Right lobe of liver (tissue), 6 donors: Measurements from ENCODE around the gene CARS1. TPM values are rescaled to one million over a fixed set of nuclear protein-coding genes. Genes with fewer than 3 reads are reported as not detected.

Experiments
- ATAC-seq, 4 donors: fragments of 200-7000 bp; cut with Tn5 transposase; one replicate each; pipeline ENCODE4 v1.9.1; 2020; ENCODE audit warnings: mild to moderate bottlenecking in 4 of 4, moderate library complexity in 4 of 4
- DNase-seq, 3 donors: peaks; one replicate each; pipeline ENCODE4 v3.0.0-alpha.2; 2020
- H3K27ac ChIP-seq, 3 donors: fragments of 200-600 bp; one replicate each; pipeline ENCODE4 v1.8.0; 2022
- H3K27me3 ChIP-seq, 2 donors: fragments of 200-600 bp; one replicate each; pipeline ENCODE4 v1.8.0; 2022
- H3K36me3 ChIP-seq, 4 donors: fragments of 200-600 bp; sonication (generic) in 1 of 4; one replicate each; pipeline versions ENCODE4 v1.5.1 to v1.8.0; 2017 to 2022; ENCODE audit warnings: control low read depth in 1 of 4
- H3K4me1 ChIP-seq, 4 donors: fragments of 200-600 bp; sonication (generic) in 1 of 4; one replicate each; pipeline versions ENCODE4 v1.5.1 to v1.8.0; 2017 to 2022; ENCODE audit warnings: control low read depth in 1 of 4
- H3K4me3 ChIP-seq, 3 donors: fragments of 200-600 bp; one replicate each; pipeline ENCODE4 v1.8.0; 2022
- H3K9me3 ChIP-seq, 4 donors: fragments of 200-600 bp; sonication (generic) in 1 of 4; one replicate each; pipeline versions ENCODE4 v1.5.1 to v1.8.0; 2017 to 2022; ENCODE audit warnings: control low read depth in 1 of 4
- POLR2A ChIP-seq: fragments of 450-650 bp; IDR thresholded peaks from one replicate; pipeline ENCODE4 v1.6.1; 2017; ENCODE audit warnings: antibody characterized with exemption, mild to moderate bottlenecking
- WGBS: methylation state at CpG from one replicate; pipeline ENCODE4 v1.1.6; 2018; ENCODE audit warnings: low coverage, low lambda C conversion rate; ENCODE audit not compliant: insufficient coverage; ENCODE audit errors: missing lambda C conversion rate; 5-methylcytosine and 5-hydroxymethylcytosine counted together
- intact Hi-C, 2 donors: fragments of 100-400 bp; cut with DNase I; formaldehyde crosslinking; loops; one replicate each; pipeline versions ENCODE4 v1.11.2 to v1.14.1; 2022
- total RNA-seq, 6 experiments: library from RNA; depleted of rRNA in 2 of 6; stranded (reverse); fragments of >200 nt in 2 of 6; fragmentation: NEBNext Ultra II Directional in 3 of 6; extraction: Animal tissue kit (Norgen Biotek cat#: 25700) in 3 of 6; gene quantifications; one replicate each; pipeline versions ENCODE4 v1.1.0 to v1.2.4, GENCODE V29; 2016 to 2023
- TF ChIP-seq, protein P1 (sequence below), 4 donors: fragments of 200-600 bp in 3 of 4; fragments of 450-650 bp in 1 of 4; IDR thresholded peaks; one replicate each; pipeline versions ENCODE4 v1.5.1 to v1.8.0; 2016 to 2022; ENCODE audit warnings: antibody characterized with exemption in 4 of 4, mild to moderate bottlenecking in 2 of 4
- donor health status: DM: no; HTN: yes; CAD: no.
- donor health status: DM: no; HTN: no; CAD: no.
- donor health status: DM: no; HTN: no; CAD: no.
- donor health status: DM: no; HTN: yes; CAD: no.
- donor health status: DM: no; HTN: yes; CAD: no.

The CARS1 gene
- total RNA-seq, 6 experiments from 2014 or later: 17.3 to 44.7 (median 22.7) TPM

DNA sequence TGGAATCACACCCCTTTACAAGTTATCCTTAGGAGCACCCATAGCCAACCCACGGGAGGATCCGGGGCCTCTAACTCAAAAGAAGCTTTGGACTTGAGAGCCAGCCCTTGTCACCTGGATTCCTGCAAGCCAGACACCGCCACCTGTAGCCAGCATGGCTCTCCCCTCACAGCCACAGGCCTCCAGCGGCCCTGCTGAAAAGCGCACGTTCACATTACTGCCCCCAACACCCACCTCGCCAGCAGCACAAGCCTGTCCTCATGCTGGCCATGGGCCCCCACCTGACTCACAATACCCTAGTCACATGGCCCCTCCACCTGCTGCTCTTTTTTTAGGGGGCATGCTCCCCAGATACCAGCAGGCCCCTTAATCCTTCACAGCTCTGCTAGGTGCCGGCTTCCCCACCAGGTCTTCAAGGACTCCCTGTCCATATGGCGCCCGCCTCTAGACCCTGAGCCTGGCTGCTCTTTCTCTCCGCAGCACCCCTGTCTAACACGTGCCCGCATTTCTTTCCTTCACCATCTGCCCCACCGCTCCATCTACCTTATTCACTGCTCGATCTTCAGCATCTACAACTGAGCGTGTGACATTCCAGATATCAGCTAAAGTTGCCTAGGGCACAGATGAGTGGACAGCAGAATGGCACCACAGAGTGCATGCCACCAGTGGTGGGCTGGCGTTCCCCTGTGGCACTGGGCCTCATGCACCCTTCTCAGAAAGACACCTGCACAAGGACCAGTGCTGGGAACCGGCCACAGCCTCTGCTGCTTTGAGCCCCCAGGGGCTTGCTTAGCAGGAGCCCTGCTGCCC lies 6.6 kb downstream of the CARS1 start:
- ATAC-seq (no peak), DNase-seq (no peak)
- Histone ChIP-seq H3K9me3 (no peaks in the 10 kb centered on the region), H3K4me3 (no peak overlapping the region), H3K27ac (no peak overlapping the region), H3K4me1 (peaks cover 0 to 2% (median 0%) of the 10 kb centered on the region in 4 donors), H3K36me3 (no peaks in the 10 kb centered on the region), H3K27me3 (no peaks in the 10 kb centered on the region)
- intact Hi-C loops: no loop called here
- 91% methylated on average over 9 of the region's 18 CpGs for WGBS
- no peak for TF ChIP-seq POLR2A
- TF ChIP-seq, protein P1, sequence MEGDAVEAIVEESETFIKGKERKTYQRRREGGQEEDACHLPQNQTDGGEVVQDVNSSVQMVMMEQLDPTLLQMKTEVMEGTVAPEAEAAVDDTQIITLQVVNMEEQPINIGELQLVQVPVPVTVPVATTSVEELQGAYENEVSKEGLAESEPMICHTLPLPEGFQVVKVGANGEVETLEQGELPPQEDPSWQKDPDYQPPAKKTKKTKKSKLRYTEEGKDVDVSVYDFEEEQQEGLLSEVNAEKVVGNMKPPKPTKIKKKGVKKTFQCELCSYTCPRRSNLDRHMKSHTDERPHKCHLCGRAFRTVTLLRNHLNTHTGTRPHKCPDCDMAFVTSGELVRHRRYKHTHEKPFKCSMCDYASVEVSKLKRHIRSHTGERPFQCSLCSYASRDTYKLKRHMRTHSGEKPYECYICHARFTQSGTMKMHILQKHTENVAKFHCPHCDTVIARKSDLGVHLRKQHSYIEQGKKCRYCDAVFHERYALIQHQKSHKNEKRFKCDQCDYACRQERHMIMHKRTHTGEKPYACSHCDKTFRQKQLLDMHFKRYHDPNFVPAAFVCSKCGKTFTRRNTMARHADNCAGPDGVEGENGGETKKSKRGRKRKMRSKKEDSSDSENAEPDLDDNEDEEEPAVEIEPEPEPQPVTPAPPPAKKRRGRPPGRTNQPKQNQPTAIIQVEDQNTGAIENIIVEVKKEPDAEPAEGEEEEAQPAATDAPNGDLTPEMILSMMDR (IDR thresholded peaks at IDR 0.05): no peak

- TF ChIP-seq, protein P1 (IDR thresholded peaks at IDR 0.05): peak in 2 of 4 donors; percentile 10 to 22
- no peak for TF ChIP-seq POLR2A
- DNase-seq (peak in 1 of 3 donors; percentile 77), ATAC-seq (peak; percentile 70 to 91 (median 76))
- Histone ChIP-seq H3K27ac (no peak overlapping the region), H3K27me3 (no peaks in the 10 kb centered on the region), H3K4me1 (peaks cover 0 to 6% (median 3%) of the 10 kb centered on the region in 4 donors), H3K36me3 (no peaks in the 10 kb centered on the region), H3K4me3 (no peak overlapping the region), H3K9me3 (no peaks in the 10 kb centered on the region)
- WGBS: 50% methylated on average over 5 of the region's 18 CpGs
- intact Hi-C loops: no loop called here
These were observed 7.6 kb downstream of the CARS1 start for GRCh38 chr11:3049430-3050243.

- Histone ChIP-seq H3K27me3 (no peaks in the 10 kb centered on the region), H3K4me1 (peaks cover 0 to 25% (median 12%) of the 10 kb centered on the region in 4 donors), H3K36me3 (no peaks in the 10 kb centered on the region), H3K27ac (no peak overlapping the region), H3K9me3 (no peaks in the 10 kb centered on the region), H3K4me3 (no peak overlapping the region)
- ATAC-seq (no peak), DNase-seq (no peak)
- TF ChIP-seq POLR2A: no peak
- TF ChIP-seq, protein P1 (IDR thresholded peaks at IDR 0.05): no peak
- 77% methylated on average over 3 of the region's 16 CpGs for WGBS
- intact Hi-C loops: no loop called here
These were observed 9.6 kb downstream of the CARS1 start for GRCh38 chr11:3047637-3048036.

DNA sequence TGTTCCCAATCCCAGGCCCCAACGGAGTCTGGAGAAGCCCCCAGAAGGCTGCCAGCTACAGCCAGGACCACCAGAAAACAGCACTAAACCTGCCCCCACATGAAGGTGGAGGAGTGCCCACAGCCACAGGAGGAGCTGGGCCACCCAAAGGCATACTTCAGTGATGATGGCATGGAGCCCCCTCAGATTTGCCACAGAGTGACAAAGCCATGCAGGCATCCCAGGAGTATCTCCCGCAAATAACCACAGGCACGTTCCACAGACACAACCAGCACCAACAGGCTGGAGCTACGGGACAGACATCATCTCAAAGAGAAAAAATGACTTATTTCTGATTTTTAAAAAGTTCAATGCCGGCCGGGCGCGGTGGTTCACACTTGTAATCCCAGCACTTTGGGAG lies 10.6 kb downstream of the CARS1 start:
- intact Hi-C loops: no loop called here
- WGBS: 78% methylated on average over 6 of the region's 8 CpGs
- ATAC-seq (no peak), DNase-seq (no peak)
- no peaks in the 10 kb centered on the region for H3K36me3 ChIP-seq
- H3K27me3 ChIP-seq: no peaks in the 10 kb centered on the region
- no peak overlapping the region for H3K27ac ChIP-seq
- H3K9me3 ChIP-seq: no peaks in the 10 kb centered on the region
- no peak overlapping the region for H3K4me3 ChIP-seq
- H3K4me1 ChIP-seq: peaks cover 0 to 34% (median 17%) of the 10 kb centered on the region in 4 donors
- TF ChIP-seq, protein P1 (IDR thresholded peaks at IDR 0.05): no peak
- no peak for TF ChIP-seq POLR2A
